Right ventricle myocardium inferior (tissue), 1 donor: ENCODE measurements around the gene CCDC88A. TPM values are rescaled to one million over a fixed set of nuclear protein-coding genes. Genes with fewer than 3 reads are reported as not detected.
A peak's percentile ranks its signal among the peaks of the same experiment; 100 is the strongest.
"Not testable (repeated sequence)": the region's sequence is repeated elsewhere in the genome, so short reads cannot be mapped to it uniquely, and the experiment has no call there.

Experiments used
- ATAC-seq: fragments of 200-7000 bp; cut with Tn5 transposase; one replicate; pipeline ENCODE4 v1.9.1; 2020; ENCODE audit warnings: mild to moderate bottlenecking, moderate library complexity
- DNase-seq: peaks from one replicate; pipeline ENCODE4 v3.0.0; 2021; ENCODE audit errors: missing footprints
- intact Hi-C: fragments of 100-400 bp; cut with DNase I; formaldehyde crosslinking; loops from one replicate; pipeline ENCODE4 v1.11.0; 2022
- total RNA-seq: library from RNA; stranded (reverse); fragmentation: NEBNext Ultra II Directional; extraction: Animal tissue kit (Norgen Biotek cat#: 25700); gene quantifications from one replicate; pipeline ENCODE4 v1.2.1, GENCODE V29; 2021
- donor health status: DM: no; HTN: yes; CAD: no; lungs with severe emphysema.

CCDC88A gene
- total RNA-seq, 1 donor from 2014 or later, result 20.0 TPM

DNA sequence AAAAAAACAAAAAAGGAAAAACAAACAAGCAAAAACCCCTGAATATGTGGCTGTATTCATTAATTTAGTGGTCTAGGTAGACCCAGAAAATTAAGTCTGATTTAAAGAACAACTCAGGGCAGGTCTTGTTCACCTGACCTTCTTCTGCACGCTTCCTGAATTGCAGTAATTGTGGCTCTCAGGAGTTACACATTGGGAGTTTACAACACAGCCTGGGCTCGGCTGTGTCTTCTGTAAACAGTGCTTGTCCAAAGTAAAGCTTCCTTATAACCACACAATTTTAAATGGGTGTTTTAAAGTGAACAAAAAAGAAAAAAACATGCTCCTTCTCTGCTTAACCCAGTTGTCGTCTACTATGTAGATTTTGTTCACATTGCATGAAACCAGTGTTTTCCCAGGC lies 142.3 kb downstream of the CCDC88A start:
- ATAC-seq, result no peak
- DNase-seq, result no peak
- intact Hi-C loops, result no loop called here

DNA sequence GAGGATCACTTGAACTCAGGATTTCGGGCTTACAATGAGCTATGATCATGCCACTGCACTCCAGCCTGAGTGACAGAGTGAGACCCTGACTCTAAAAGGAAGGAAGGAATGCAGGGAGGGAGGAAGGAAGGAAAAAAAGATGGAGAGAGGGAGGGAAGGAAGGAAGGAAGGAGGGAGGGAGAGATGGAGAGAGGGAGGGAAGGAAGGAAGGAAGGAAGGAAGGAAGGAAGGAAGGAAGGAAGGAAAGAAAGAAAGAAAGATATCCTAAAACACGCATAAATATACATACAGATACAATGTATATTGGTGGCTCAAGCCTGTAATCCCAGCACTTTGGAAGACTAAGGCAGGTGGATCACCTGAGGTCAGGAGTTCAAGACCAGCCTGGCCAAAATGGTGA lies 145.3 kb downstream of the CCDC88A start:
- intact Hi-C loops, DNase-seq, ATAC-seq: not testable (repeated sequence)

DNA sequence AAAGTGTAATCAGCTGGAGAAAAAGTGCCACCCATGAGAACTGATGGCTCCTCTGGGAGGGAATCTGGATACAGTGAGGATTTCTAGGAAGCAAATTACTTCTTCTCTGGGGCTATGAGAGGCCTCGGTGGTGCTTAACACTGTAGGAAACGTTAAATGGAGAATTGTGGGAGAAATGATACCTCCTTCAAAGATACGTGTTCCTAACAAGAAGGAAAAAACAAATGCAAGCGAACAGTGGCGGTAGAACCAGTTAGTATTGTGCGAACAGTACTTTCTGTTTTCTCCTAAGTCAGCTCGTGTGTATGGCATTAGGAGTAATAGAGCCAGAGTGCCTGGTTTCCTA lies 150.0 kb downstream of the CCDC88A start:
- DNase-seq, result no peak
- intact Hi-C loops, result loop anchor here (1.0 to 5.0 kb wide), 3 partner anchors 13 to 148 kb away; partner anchors contain the start of genes CCDC88A, CLHC1 and RPS27A
- no peak for ATAC-seq

DNA sequence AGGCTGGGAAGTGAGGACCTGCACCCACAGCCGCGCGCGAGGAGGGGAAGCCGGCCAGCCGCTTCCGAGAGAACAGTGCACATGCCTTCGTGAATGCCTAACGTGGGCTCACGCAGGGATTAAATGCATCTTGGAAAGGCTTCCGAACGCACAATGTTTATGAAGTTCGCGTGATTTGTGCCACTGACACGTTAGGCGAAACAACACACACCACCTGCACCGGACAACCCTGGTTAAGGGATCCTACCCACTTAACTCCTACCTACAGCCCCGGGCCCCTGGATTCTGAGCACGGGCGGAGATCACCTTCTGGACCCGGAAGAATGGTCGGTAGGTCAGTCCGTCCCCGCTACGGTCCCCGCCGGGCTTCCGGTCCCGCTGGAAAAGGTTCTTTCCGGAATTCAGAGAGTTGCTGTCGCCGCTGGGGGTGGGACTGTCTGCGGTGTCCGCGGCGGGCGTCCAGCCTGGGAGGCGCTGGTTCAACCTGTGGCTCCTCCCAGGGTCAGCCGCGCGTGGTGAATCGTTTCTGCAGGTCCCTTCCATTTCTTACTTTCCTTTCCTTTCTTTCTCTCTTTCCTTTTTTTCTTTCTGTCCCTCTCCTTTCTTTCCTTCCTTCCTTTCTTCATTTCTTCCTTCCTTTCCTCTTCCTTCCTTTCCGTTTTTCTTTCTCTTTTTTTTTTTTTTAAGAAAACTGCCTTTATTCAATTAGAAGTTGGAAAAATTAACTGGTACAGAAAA lies 150.6 kb downstream of the CCDC88A start, which contains the start of gene MTIF2:
Gene MTIF2 (minus strand): TSS at position 325 of the 738 bp plus-strand sequence. CDS start 5,373 bp downstream, outside the sequence.
- intact Hi-C loops, result loop anchor here (1.0 to 5.0 kb wide), 3 partner anchors 13 to 148 kb away; partner anchors contain the start of genes CCDC88A, CLHC1 and RPS27A
- peak; percentile 100 for ATAC-seq
- peak; percentile 97 for DNase-seq

DNA sequence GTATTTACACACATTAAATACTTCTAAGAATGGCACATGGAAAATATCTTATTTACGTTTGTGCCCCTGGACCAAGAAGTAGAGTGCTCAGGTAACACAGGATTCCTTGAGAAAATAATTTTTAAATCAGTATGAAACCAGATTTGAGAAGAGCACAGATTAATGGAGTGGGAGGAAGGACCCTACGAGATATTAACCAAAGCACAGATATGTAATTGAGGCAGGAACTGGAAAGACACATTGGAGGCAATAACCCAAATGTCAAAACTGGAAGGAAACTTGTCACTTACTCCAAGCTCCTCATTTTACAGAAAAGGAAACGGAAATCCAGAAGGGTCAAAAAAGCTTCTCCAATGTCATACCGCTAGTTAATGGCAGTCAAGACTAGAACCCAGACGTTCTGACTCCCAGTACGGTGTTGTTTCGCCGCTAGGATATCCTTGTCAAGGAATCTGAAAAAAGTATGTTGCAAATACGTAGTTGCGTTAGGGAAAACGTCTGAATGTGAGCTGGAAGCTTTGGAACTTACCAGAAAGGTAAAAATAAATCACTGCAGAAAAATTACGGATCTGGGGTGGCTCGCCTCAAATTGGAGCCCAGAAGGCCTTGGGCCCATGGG lies 151.3 kb downstream of the CCDC88A start:
- DNase-seq (no peak), ATAC-seq (no peak)
- intact Hi-C loops, result loop anchor here (5.0 kb wide), 2 partner anchors 36 to 149 kb away; partner anchors contain the start of genes CCDC88A, CLHC1 and RPS27A

DNA sequence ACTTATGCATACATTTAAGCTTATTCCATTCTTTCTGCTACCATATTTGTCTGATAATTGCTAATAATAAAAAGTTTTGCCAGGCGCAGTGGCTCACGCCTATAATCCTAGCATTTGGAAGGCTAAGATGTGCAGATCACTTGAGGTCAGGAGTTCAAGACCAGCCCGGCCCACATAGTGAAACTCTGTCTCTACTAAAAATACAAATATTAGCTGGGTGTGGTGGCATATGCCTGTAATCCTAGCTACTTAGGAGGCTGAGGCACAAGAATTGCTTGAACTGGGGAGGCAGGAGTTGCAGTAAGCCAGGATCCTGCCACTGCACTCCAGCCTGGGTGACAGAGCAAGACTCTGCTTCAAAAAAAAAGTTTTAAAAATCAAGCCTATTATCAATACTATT lies 160.1 kb downstream of the CCDC88A start:
- ATAC-seq, intact Hi-C loops: not testable (repeated sequence)

DNA sequence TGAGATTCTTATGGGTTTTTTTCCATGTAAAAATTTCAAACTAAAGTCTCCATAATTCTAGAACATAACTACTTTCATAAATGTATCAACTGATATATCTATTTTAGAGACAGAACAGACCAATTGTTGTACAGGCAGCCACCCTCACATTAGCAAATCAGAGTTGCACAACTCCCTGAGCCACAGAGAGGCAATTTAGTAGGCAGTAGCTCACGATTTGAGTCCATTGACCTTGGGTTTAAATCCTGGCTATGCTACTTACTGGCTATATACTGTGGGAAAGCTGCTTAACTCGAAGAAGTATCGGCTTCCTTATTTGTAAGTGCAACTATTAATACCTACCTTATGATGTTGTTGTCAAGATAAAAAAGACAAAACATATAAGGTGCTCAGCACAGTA lies 166.8 kb downstream of the CCDC88A start:
- ATAC-seq (no peak), DNase-seq (no peak)
- intact Hi-C loops, result no loop called here

More for the DNA sequence above, 160.1 kb downstream of the CCDC88A start:
- not testable (repeated sequence) for DNase-seq

DNA sequence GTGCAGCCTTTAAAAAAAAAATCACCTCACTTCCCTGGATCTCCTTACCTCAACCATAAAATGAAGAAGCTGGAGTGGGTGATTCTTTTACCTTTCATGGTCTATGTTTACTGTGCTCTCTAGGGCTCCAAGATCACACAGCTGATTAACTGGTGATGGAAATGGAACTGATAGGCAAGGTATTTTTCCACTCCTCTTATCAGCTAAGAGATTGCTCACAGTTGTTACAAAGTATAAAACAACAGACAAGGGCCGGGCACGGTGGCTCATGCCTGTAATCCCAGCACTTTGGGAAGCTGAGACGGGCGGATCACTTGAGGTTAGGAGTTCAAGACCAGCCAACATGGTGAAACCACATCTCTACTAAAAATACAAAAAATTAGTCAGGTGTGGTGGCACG lies 172.6 kb downstream of the CCDC88A start:
- DNase-seq (no peak), ATAC-seq (no peak)
- intact Hi-C loops, result no loop called here

DNA sequence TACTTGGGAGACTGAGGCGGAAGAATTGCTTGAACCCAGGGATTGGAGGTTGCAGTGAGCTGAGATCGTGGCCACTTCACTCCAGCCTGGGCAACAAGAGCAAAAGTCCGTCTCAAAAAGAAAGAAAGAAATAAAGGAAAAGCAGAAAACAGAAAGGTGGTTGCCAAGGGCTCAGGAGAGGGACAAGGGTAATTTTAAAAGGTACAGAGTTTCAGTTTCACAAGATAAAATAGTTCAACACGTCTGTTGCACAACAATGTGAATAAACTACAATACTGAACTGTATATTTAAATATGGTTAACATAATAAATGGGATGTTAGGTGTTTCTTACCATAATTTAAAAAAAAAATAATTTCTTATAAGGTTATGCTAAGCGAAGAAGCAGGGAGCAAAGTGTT lies 174.2 kb downstream of the CCDC88A start:
- no peak for ATAC-seq
- intact Hi-C loops, result no loop called here
- no peak for DNase-seq

DNA sequence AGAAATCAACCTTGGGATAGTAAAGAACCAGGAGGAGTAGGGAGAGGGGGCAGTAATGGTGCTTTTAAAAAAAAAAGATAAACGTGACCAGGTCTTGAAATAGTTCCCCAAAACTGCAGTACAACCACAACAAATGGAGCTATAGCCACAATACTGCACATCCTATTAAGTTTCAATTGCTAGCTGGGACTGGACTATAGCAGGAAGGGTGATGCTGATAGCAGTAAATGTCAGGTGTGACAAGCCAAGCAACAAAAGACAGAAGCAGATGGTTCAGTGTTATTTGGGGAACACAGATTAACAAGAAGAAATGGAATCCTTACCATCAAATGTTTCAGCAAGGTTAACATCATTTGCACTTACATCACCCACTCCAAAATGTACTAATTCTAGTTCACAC lies 177.0 kb downstream of the CCDC88A start:
- ATAC-seq, result no peak
- DNase-seq, result no peak
- intact Hi-C loops, result no loop called here

DNA sequence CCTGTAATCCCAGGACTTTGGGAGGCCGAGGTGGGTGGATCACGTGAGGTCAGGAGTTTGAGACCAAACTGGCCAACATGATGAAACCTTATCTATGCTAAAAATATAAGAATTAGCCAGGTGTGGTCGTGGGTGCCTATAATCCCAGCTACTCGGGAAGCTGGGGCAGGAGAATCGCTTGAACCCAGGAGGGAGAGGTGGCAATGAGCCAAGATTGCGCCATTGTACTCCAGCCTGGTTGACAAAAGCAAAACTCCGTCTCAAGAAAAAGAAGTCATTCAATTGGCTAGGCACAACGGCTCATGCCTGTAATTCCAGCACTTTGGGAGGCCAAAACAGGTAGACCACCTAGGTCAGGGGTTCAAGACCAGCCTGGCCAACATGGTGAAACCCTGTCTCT lies 178.1 kb downstream of the CCDC88A start:
- intact Hi-C loops, ATAC-seq, DNase-seq: not testable (repeated sequence)

DNA sequence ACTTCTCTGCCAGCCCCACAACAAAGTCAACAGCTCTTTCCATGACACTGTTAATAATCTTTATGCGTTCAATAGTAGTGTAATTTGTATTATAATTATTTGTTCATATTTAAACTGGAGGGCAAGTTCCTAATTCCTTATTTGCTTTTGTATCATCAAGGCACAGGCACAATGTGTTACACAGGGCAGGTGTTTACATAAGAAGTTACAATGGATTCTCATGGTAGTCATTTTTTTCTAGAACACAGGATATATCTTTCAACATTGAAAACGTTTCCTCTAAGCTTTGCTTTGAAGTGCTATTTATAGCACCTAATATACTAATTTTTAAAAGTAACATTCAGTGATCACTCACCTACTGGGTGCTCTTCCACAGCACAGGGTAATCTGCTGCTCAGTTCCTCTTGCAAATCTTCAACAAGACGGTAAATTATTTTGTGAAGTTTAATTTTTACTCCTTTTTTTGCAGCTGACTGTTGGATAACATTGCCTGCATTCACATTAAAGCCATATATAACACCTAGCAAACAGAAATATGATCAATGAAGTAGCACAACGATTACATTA lies 179.9 kb downstream of the CCDC88A start:
- no peak for ATAC-seq
- no peak for DNase-seq
- intact Hi-C loops, result no loop called here

Other genes with a start within 250 kb of the CCDC88A start
- gene CLHC1, start 187.6 kb downstream of the CCDC88A start, total RNA-seq, result 6.7 TPM
- gene RPS27A, start 187.2 kb downstream of the CCDC88A start, total RNA-seq, result 472 TPM
- 49.6 TPM for gene MTIF2, start 150.6 kb downstream of the CCDC88A start, total RNA-seq
- gene CFAP36, start 99.9 kb upstream of the CCDC88A start, total RNA-seq, result 18.2 TPM
- 25.3 TPM for gene PPP4R3B, start 197.8 kb upstream of the CCDC88A start, total RNA-seq